OCI-LY1 (cell line): ENCODE measurements around the gene SLC39A2.

Experiments
- H2AFZ ChIP-seq: fragments of 200-600 bp; sonication (generic), shearing (Covaris generic); 2 replicates; pipeline ENCODE4 v1.6.0; 2014; ENCODE audit warnings: antibody characterized with exemption, mild to moderate bottlenecking, low read length
- H3F3A ChIP-seq: fragments of 200-600 bp; sonication (generic), shearing (Covaris generic); 2 replicates; pipeline ENCODE4 v1.6.0; 2014; ENCODE audit warnings: mild to moderate bottlenecking, antibody characterized with exemption, low read length, moderate library complexity; ENCODE audit not compliant: insufficient read depth
- H3K27ac ChIP-seq: fragments of 200-600 bp; sonication (generic); 2 replicates; pipeline ENCODE4 v1.5.1; 2014; ENCODE audit warnings: low read length, mixed run types, mild to moderate bottlenecking, low read depth; ENCODE audit not compliant: poor library complexity, severe bottlenecking
- H3K27me3 ChIP-seq: fragments of 200-600 bp; sonication (generic); 2 replicates; pipeline ENCODE4 v1.6.0; 2014; ENCODE audit warnings: antibody characterized with exemption, mild to moderate bottlenecking, low read length, moderate library complexity; ENCODE audit not compliant: insufficient read depth
- H3K36me3 ChIP-seq: fragments of 200-600 bp; sonication (generic); 2 replicates; pipeline ENCODE4 v1.6.1; 2014; ENCODE audit warnings: mild to moderate bottlenecking, antibody characterized with exemption, low read length, moderate library complexity, mixed read lengths; ENCODE audit not compliant: insufficient read depth
- H3K4me1 ChIP-seq: fragments of 200-600 bp; sonication (generic); 2 replicates; pipeline ENCODE4 v1.5.1; 2014; ENCODE audit warnings: mild to moderate bottlenecking, low read length, moderate library complexity; ENCODE audit not compliant: insufficient read depth, severe bottlenecking
- H3K4me2 ChIP-seq: fragments of 200-600 bp; sonication (generic), shearing (Covaris generic); 2 replicates; pipeline ENCODE4 v1.6.1; 2014; ENCODE audit warnings: low read length
- H3K4me3 ChIP-seq: fragments of 200-600 bp; sonication (generic); 2 replicates; pipeline ENCODE4 v1.5.1; 2014; ENCODE audit warnings: low read length, low read depth, mild to moderate bottlenecking, mixed read lengths; ENCODE audit not compliant: poor library complexity, severe bottlenecking
- H3K79me2 ChIP-seq: fragments of 200-600 bp; shearing (Covaris generic); 2 replicates; pipeline ENCODE4 v1.6.1; 2016; ENCODE audit warnings: mixed run types, low read length, mixed read lengths; ENCODE audit not compliant: insufficient read depth
- H3K9ac ChIP-seq: fragments of 200-600 bp; sonication (generic), shearing (Covaris generic); 2 replicates; pipeline ENCODE4 v1.6.1; 2014; ENCODE audit warnings: mild to moderate bottlenecking, low read length, mixed read lengths
- H3K9me2 ChIP-seq: fragments of 200-600 bp; sonication (generic), shearing (Covaris generic); 2 replicates; pipeline ENCODE4 v1.6.1; 2014; ENCODE audit warnings: low read depth, mild to moderate bottlenecking, low read length, mixed read lengths
- H3K9me3 ChIP-seq: fragments of 200-600 bp; shearing (Covaris generic); 2 replicates; pipeline ENCODE4 v1.6.1; 2014; ENCODE audit warnings: low read length, mixed read lengths
- H4K20me1 ChIP-seq: fragments of 200-600 bp; sonication (generic), shearing (Covaris generic); 2 replicates; pipeline ENCODE4 v1.6.0; 2016; ENCODE audit warnings: mild to moderate bottlenecking, low read length; ENCODE audit not compliant: insufficient read depth
- EZH2 ChIP-seq: fragments of 200-600 bp; sonication (generic), shearing (Covaris generic); IDR thresholded peaks from 2 replicates; pipeline ENCODE4 v1.8.0; 2017; ENCODE audit warnings: borderline replicate concordance, mixed run types, mild to moderate bottlenecking, antibody characterized with exemption, low read length, moderate library complexity, mixed read lengths
- TF ChIP-seq, protein P1 (sequence below): fragments of 200-600 bp; sonication (generic), shearing (Covaris generic); IDR thresholded peaks from 2 replicates; pipeline ENCODE4 v1.5.1; 2017; ENCODE audit warnings: mild to moderate bottlenecking, antibody characterized with exemption, low read length, moderate library complexity, mixed read lengths

The SLC39A2 gene

DNA sequence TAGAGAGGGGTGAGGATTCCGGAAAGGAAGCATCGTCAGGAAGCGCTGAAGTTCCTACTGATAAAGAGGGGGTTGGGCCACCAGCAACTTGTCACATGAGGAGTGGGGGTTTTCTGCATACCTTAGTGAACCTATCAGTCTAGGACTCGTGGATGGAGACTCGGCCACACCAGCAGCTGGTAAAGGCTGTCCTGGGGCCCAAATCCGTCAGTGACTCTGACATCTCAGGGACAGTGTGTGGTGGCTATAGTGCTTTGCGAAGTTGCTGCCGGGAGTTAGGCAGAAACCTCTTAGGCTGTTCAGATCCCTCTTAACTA is 27.4 kb upstream of the SLC39A2 start:
- Histone ChIP-seq H3K4me3 (peak overlapping the region; percentile 63), H3K4me2 (peak overlapping the region; percentile 79), H3K9ac (no peak overlapping the region; the same call in 1 of the 2 replicates)

DNA sequence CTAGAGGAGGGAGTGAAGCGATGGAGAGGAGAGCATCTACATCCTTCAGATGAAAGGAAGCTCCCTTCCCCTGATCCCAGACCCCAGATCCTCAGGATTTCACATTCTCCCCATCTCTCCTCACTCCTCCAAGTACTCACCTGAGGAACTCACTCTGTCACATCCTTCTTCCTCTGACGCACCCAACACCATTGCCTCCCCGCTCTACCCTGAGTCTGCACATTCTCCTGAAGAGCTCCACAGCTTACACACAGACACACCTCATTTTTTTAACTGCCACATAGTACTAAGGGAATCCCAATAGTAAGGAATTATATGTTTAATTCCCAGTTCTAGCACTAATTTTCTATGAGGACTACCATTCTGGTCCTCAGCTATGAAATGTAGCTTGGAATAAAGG is 25.6 kb upstream of the SLC39A2 start:
- Histone ChIP-seq H3K36me3 (no peaks in the 10 kb centered on the region), H3K4me1 (peaks cover 9% of the 10 kb centered on the region), H3K9me2 (no peaks in the 10 kb centered on the region), H3K27ac (no peak overlapping the region), H4K20me1 (no peaks in the 10 kb centered on the region), H3K9ac (no peak overlapping the region), H2AFZ (no peak overlapping the region), H3F3A (no peaks in the 10 kb centered on the region), H3K4me3 (no peak overlapping the region), H3K27me3 (no peaks in the 10 kb centered on the region), H3K9me3 (no peaks in the 10 kb centered on the region), H3K4me2 (no peak overlapping the region), H3K79me2 (no peaks in the 10 kb centered on the region)
- TF ChIP-seq, protein P1, sequence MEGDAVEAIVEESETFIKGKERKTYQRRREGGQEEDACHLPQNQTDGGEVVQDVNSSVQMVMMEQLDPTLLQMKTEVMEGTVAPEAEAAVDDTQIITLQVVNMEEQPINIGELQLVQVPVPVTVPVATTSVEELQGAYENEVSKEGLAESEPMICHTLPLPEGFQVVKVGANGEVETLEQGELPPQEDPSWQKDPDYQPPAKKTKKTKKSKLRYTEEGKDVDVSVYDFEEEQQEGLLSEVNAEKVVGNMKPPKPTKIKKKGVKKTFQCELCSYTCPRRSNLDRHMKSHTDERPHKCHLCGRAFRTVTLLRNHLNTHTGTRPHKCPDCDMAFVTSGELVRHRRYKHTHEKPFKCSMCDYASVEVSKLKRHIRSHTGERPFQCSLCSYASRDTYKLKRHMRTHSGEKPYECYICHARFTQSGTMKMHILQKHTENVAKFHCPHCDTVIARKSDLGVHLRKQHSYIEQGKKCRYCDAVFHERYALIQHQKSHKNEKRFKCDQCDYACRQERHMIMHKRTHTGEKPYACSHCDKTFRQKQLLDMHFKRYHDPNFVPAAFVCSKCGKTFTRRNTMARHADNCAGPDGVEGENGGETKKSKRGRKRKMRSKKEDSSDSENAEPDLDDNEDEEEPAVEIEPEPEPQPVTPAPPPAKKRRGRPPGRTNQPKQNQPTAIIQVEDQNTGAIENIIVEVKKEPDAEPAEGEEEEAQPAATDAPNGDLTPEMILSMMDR, result no peak
- no peak for TF ChIP-seq EZH2

More for the DNA sequence above, 27.4 kb upstream of the SLC39A2 start:
- H3K9me3 ChIP-seq, result no peaks in the 10 kb centered on the region
- no peak overlapping the region for H3K27ac ChIP-seq
- TF ChIP-seq, protein P1, result no peak
- no peak for TF ChIP-seq EZH2
- H2AFZ ChIP-seq, result no peak overlapping the region
- H3K79me2 ChIP-seq, result no peaks in the 10 kb centered on the region
- H3K27me3 ChIP-seq, result no peaks in the 10 kb centered on the region
- no peaks in the 10 kb centered on the region for H3K9me2 ChIP-seq
- peaks cover 9% of the 10 kb centered on the region for H3K4me1 ChIP-seq
- H4K20me1 ChIP-seq, result no peaks in the 10 kb centered on the region
- H3K36me3 ChIP-seq, result no peaks in the 10 kb centered on the region
- H3F3A ChIP-seq, result no peaks in the 10 kb centered on the region

DNA sequence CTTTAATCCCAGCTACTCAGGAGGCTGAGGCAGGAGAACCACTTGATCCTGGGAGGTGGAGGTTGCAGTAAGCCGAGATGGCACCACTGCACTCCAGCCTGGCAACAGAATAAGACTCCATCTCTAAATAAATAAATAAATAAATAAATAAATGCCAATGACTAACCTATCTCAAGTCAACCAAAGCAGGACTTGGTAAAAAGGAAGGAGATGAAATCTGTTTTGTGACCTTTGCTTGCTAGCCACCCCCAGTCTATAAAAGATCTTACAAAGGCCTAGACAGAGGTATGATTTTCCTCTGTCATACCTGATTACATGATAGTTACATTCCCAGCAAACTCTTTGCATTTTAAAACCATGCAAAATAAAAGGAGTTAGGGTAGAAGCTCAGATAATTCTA is 22.8 kb upstream of the SLC39A2 start:
- Histone ChIP-seq H3K27me3 (no peaks in the 10 kb centered on the region), H3K9me2 (no peaks in the 10 kb centered on the region), H3K4me1 (peaks cover 5% of the 10 kb centered on the region), H3K36me3 (no peaks in the 10 kb centered on the region), H3F3A (no peaks in the 10 kb centered on the region), H3K4me3 (no peak overlapping the region), H3K9ac (no peak overlapping the region), H3K4me2 (no peak overlapping the region), H3K79me2 (no peaks in the 10 kb centered on the region), H4K20me1 (no peaks in the 10 kb centered on the region), H3K9me3 (no peaks in the 10 kb centered on the region), H2AFZ (no peak overlapping the region), H3K27ac (no peak overlapping the region)
- TF ChIP-seq, protein P1, result no peak
- TF ChIP-seq EZH2, result no peak
